OCI-LY1 (cell line): ENCODE data around the gene FREY1.

Source experiments
- H2AFZ ChIP-seq: fragments of 200-600 bp; sonication (generic), shearing (Covaris generic); 2 replicates; pipeline ENCODE4 v1.6.0; 2014; ENCODE audit warnings: antibody characterized with exemption, mild to moderate bottlenecking, low read length
- H3F3A ChIP-seq: fragments of 200-600 bp; sonication (generic), shearing (Covaris generic); 2 replicates; pipeline ENCODE4 v1.6.0; 2014; ENCODE audit warnings: mild to moderate bottlenecking, antibody characterized with exemption, low read length, moderate library complexity; ENCODE audit not compliant: insufficient read depth
- H3K27ac ChIP-seq: fragments of 200-600 bp; sonication (generic); 2 replicates; pipeline ENCODE4 v1.5.1; 2014; ENCODE audit warnings: low read length, mixed run types, mild to moderate bottlenecking, low read depth; ENCODE audit not compliant: poor library complexity, severe bottlenecking
- H3K27me3 ChIP-seq: fragments of 200-600 bp; sonication (generic); 2 replicates; pipeline ENCODE4 v1.6.0; 2014; ENCODE audit warnings: antibody characterized with exemption, mild to moderate bottlenecking, low read length, moderate library complexity; ENCODE audit not compliant: insufficient read depth
- H3K36me3 ChIP-seq: fragments of 200-600 bp; sonication (generic); 2 replicates; pipeline ENCODE4 v1.6.1; 2014; ENCODE audit warnings: mild to moderate bottlenecking, antibody characterized with exemption, low read length, moderate library complexity, mixed read lengths; ENCODE audit not compliant: insufficient read depth
- H3K4me1 ChIP-seq: fragments of 200-600 bp; sonication (generic); 2 replicates; pipeline ENCODE4 v1.5.1; 2014; ENCODE audit warnings: mild to moderate bottlenecking, low read length, moderate library complexity; ENCODE audit not compliant: insufficient read depth, severe bottlenecking
- H3K4me2 ChIP-seq: fragments of 200-600 bp; sonication (generic), shearing (Covaris generic); 2 replicates; pipeline ENCODE4 v1.6.1; 2014; ENCODE audit warnings: low read length
- H3K4me3 ChIP-seq: fragments of 200-600 bp; sonication (generic); 2 replicates; pipeline ENCODE4 v1.5.1; 2014; ENCODE audit warnings: low read length, low read depth, mild to moderate bottlenecking, mixed read lengths; ENCODE audit not compliant: poor library complexity, severe bottlenecking
- H3K79me2 ChIP-seq: fragments of 200-600 bp; shearing (Covaris generic); 2 replicates; pipeline ENCODE4 v1.6.1; 2016; ENCODE audit warnings: mixed run types, low read length, mixed read lengths; ENCODE audit not compliant: insufficient read depth
- H3K9ac ChIP-seq: fragments of 200-600 bp; sonication (generic), shearing (Covaris generic); 2 replicates; pipeline ENCODE4 v1.6.1; 2014; ENCODE audit warnings: mild to moderate bottlenecking, low read length, mixed read lengths
- H3K9me2 ChIP-seq: fragments of 200-600 bp; sonication (generic), shearing (Covaris generic); 2 replicates; pipeline ENCODE4 v1.6.1; 2014; ENCODE audit warnings: low read depth, mild to moderate bottlenecking, low read length, mixed read lengths
- H3K9me3 ChIP-seq: fragments of 200-600 bp; shearing (Covaris generic); 2 replicates; pipeline ENCODE4 v1.6.1; 2014; ENCODE audit warnings: low read length, mixed read lengths
- H4K20me1 ChIP-seq: fragments of 200-600 bp; sonication (generic), shearing (Covaris generic); 2 replicates; pipeline ENCODE4 v1.6.0; 2016; ENCODE audit warnings: mild to moderate bottlenecking, low read length; ENCODE audit not compliant: insufficient read depth
- CTCF ChIP-seq: fragments of 200-600 bp; sonication (generic), shearing (Covaris generic); IDR thresholded peaks from 2 replicates; pipeline ENCODE4 v1.5.1; 2017; ENCODE audit warnings: mild to moderate bottlenecking, antibody characterized with exemption, low read length, moderate library complexity, mixed read lengths
- EZH2 ChIP-seq: fragments of 200-600 bp; sonication (generic), shearing (Covaris generic); IDR thresholded peaks from 2 replicates; pipeline ENCODE4 v1.8.0; 2017; ENCODE audit warnings: borderline replicate concordance, mixed run types, mild to moderate bottlenecking, antibody characterized with exemption, low read length, moderate library complexity, mixed read lengths

Gene FREY1

GRCh38 chr11:45885921-45886721, 20.9 kb downstream of the FREY1 start:
- Histone ChIP-seq H3K9ac (peak overlapping the region; percentile 37; the same call in 1 of the 2 replicates), H3K27ac (no peak overlapping the region)

GRCh38 chr11:45885274-45885920, 21.7 kb downstream of the FREY1 start, which contains the start of gene MAPK8IP1:
Gene MAPK8IP1, plus strand, starts transcription at chr11:45885651. Its CDS starts 170 bp downstream, at chr11:45885821.
- no peak within 1 kb of the TSS for H3K27ac ChIP-seq
- no peaks in the 10 kb centered on the region for H3F3A ChIP-seq
- no peaks in the 10 kb centered on the region for H4K20me1 ChIP-seq
- no peak within 1 kb of the TSS for H2AFZ ChIP-seq
- no peaks in the 10 kb centered on the region for H3K9me2 ChIP-seq
- peak within 1 kb of the TSS; percentile 80 for H3K4me2 ChIP-seq
- peak within 1 kb of the TSS; percentile 59 for H3K4me3 ChIP-seq
- no peak for TF ChIP-seq EZH2
- no peak for TF ChIP-seq CTCF
- peaks cover 9% of the 10 kb centered on the region for H3K4me1 ChIP-seq
- H3K9me3 ChIP-seq, result no peaks in the 10 kb centered on the region
- no peaks in the 10 kb centered on the region for H3K79me2 ChIP-seq
- H3K9ac ChIP-seq, result peak within 1 kb of the TSS; percentile 37; the same call in 1 of the 2 replicates
- H3K27me3 ChIP-seq, result no peaks in the 10 kb centered on the region
- H3K36me3 ChIP-seq, result no peaks in the 10 kb centered on the region

More at GRCh38 chr11:45885921-45886721, 20.9 kb downstream of the FREY1 start:
- Histone ChIP-seq H3K4me3 (peak overlapping the region; percentile 59), H2AFZ (no peak overlapping the region), H3K4me1 (peaks cover 9% of the 10 kb centered on the region), H3K36me3 (no peaks in the 10 kb centered on the region), H3F3A (no peaks in the 10 kb centered on the region), H3K79me2 (no peaks in the 10 kb centered on the region), H3K9me2 (no peaks in the 10 kb centered on the region), H3K4me2 (peak overlapping the region; percentile 80), H3K9me3 (no peaks in the 10 kb centered on the region), H4K20me1 (no peaks in the 10 kb centered on the region), H3K27me3 (no peaks in the 10 kb centered on the region)
- TF ChIP-seq CTCF, result no peak
- TF ChIP-seq EZH2, result no peak

- Histone ChIP-seq H3K4me1 (peaks cover 9% of the 10 kb centered on the region), H3K36me3 (no peaks in the 10 kb centered on the region), H3K27ac (no peak overlapping the region), H3K4me2 (peak overlapping the region; percentile 72), H4K20me1 (no peaks in the 10 kb centered on the region), H3K9ac (no peak overlapping the region), H3F3A (no peaks in the 10 kb centered on the region), H3K27me3 (no peaks in the 10 kb centered on the region), H3K9me2 (no peaks in the 10 kb centered on the region), H2AFZ (no peak overlapping the region), H3K9me3 (no peaks in the 10 kb centered on the region), H3K79me2 (no peaks in the 10 kb centered on the region), H3K4me3 (peak overlapping the region; percentile 55)
- no peak for TF ChIP-seq EZH2
- no peak for TF ChIP-seq CTCF
Measured at GRCh38 chr11:45884596-45885185, 22.4 kb downstream of the FREY1 start.
